GM21619 (cell line): ENCODE data around the gene ASAP2.

Experiments
- ATAC-seq: cut with Tn5 transposase; IDR thresholded peaks from one replicate; pipeline ENCODE4 v1.9.1; 2021; ENCODE audit not compliant: unreplicated experiment

The ASAP2 gene

DNA sequence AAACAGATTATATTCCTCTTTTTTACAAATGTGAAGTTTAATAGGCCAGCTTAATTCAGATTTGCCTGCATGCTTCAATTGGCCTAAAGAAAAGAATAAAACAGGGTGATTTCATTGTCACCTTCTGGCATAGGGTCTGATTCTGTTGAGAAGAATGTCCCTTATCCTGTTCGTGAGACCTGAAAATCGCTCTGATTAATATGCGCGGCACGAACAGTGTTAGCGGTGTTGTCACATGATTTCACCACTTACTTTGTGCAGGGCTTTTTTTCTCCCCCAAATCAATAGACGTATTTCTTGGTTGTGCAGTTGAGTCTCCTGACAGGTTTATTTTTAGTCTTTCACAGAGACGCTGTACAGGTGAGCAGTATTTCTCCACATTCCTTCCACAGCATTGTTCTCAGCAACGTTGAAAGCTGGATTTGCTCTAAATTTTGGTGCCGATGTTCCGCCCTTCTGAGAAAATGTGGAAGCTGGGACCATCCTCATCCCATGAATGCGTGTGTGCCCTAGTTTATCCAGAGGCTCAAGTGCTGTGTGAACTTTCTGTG is 134.8 kb downstream of the ASAP2 start:
- ATAC-seq = no peak

- ATAC-seq = no peak
These were observed 136.0 kb downstream of the ASAP2 start for GRCh38 chr2:9342659-9343058.

- ATAC-seq = no peak
These were observed 136.9 kb downstream of the ASAP2 start for GRCh38 chr2:9343524-9343923.

DNA sequence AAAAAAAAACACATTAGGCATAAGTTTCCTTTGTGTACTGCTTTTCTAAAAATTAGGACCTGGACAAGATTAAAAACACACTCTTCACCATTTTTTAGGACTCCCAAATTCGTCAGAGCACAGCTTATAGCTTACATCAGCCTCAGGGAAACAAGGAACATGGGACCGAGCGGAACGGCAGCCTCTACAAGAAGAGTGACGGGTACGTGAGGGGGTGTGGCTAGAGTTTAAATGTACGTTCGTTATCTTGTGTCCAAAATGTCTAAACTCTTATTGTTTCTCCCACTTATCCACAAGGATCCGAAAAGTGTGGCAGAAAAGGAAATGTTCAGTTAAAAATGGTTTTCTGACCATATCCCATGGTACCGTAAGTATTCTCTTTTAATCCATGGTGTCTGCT is 137.8 kb downstream of the ASAP2 start:
- no peak for ATAC-seq

DNA sequence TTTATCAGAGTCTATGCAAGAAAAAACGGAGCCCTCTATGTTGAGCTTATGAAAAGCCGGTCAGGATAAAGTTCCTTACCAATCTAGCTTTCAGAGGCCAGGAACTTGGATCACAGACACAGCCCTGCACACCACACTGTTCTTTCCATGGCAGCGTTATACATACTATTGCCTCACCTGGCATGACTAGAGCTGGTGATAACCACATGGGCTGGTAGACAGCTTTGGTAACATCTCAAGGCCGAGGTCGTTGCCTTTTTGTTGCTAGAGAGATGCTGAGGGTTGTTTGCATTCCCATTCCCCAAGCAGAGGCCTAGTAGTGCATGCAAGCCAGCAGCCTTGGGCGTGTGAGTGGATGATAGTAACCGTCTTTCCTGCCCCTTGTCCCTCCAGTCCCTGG is 138.7 kb downstream of the ASAP2 start:
- ATAC-seq = no peak

DNA sequence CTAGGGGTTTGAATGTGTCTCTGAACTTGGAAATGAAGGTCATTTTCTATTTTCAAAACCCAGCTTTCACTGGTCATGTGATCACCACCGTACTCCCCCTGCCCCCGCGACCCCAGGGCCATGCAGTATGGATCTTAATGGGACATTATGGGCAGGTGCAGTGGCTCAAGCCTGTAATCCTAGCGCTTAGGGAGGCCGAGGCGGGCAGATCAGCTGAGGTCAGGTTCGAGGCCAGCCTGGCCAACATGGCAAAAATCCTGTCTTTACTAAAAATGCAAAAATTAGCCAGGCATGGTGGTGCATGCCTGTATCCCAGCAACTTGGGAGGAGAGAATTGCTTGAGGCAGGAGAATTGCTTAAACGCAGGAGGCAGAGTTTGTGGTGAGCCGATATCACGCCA is 139.4 kb downstream of the ASAP2 start:
- ATAC-seq = no peak

GRCh38 chr2:9346885-9347284 is 140.3 kb downstream of the ASAP2 start:
- no peak for ATAC-seq

DNA sequence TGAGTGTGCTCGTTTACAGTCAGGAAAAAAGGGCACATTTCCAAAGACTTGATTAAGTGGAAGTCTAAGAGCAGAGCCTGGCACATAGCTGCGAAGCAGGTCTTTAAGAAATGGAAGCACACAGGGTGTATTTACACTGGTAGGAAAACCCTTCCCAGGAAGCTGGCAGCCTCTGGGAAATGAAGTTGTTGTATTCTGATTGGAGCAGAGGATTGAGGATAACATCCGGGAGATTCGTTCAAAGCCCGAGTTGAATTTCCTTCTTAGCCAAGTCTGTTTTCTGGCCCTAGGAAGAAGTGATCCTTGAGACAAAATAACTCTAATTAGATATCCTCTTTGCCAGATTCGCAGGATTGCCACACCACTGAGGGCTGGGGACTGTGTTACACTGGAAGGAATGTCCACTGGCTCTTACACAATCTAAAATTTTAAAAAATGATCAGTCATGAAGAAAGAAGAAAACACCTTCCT is 140.8 kb downstream of the ASAP2 start:
- ATAC-seq = no peak

GRCh38 chr2:9354318-9354717 is 147.7 kb downstream of the ASAP2 start:
- no peak for ATAC-seq

DNA sequence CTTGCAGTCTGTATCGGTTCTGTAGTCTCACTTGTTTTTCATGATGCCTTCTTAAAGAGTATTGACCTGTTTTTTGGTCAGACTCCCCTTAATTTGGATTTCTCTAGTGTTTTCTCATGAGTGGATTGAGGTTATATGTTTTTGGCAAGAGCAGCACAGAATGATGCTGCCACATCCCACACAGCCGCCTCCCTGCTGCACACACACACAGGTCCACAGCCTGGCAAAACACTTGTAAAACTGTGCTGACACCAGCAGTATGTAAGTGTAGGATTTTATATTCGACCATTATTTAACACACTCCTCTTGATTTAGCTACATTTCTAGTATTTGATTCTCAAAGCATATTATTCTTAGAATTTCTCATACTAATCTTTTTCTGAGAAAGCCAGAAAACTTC is 148.7 kb downstream of the ASAP2 start:
- ATAC-seq = no peak

DNA sequence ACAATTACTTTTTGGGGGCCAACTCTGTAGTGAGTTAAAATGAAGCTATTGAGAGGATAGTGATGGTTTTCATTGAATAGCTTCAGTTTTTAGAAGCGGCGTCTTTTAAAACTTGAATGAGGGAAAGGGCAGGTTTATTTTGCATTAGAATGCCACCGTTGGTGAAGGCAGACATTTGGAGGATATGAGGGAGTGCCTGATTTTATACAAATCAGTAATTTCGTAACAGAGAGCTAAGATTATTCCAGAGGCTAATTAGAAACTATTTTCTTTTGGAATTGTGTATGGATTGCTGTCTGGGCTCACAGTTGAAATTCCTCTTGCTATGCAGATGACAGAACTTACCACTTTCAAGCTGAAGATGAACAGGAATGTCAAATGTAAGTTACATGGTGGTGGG is 149.1 kb downstream of the ASAP2 start:
- no peak for ATAC-seq

DNA sequence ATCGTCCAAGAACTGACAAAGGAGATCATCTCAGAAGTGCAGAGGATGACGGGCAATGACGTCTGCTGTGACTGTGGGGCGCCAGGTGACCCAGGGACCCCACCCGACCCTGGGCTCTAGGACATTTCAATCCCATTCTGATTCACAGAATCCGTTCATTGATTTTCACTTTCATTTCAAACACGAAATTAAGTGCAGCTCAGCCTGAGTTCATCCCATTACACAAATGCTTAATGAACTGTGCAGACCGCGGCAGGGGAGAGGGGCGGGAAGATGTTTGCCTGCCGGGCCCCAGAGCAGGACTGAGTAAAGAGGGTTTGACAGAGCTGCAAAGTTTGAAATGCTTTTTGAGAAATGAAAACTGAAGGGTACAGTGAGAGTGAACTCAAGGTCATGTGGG is 149.6 kb downstream of the ASAP2 start:
- no peak for ATAC-seq

DNA sequence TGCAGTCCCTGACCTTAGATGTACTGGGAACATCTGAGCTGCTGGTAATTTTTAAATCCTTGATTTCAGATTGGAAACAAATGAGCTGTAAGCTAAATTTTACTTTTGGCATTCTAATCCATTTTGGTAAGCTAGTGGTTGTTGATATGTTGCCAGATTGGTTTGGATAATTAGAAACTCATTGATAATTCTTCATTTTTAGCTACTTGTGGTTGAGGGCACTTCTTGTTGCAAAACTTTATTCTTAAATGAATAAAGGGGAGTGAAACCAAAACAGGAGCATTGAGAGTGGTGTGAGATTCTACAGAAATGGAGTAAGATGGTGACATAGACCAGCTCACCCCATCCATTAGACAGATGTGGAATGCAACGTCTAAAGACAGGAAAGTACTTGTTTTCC is 152.2 kb downstream of the ASAP2 start:
- no peak for ATAC-seq

GRCh38 chr2:9359463-9359862 is 152.9 kb downstream of the ASAP2 start:
- ATAC-seq = no peak

DNA sequence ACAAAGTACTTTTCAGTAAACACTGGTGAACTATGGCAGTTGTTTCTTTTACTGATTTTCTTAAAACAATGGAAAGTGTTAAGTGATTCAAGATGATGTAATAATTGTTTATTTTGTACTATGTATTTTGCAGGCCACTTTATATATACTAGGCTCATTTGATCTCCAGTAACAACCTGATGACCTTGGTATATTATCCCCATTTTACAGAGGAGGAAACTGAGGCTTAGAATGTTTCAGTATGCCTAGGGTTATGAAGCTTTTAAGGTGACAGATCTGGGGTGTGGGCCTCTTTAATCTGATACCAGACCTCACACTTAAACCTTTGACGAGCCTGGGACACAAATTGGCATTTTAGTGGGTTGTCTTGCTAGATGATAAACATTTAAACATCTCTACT is 153.5 kb downstream of the ASAP2 start:
- ATAC-seq = no peak

GRCh38 chr2:9360701-9361100 is 154.1 kb downstream of the ASAP2 start:
- ATAC-seq = no peak

GRCh38 chr2:9364373-9364772 is 157.8 kb downstream of the ASAP2 start:
- ATAC-seq = no peak

DNA sequence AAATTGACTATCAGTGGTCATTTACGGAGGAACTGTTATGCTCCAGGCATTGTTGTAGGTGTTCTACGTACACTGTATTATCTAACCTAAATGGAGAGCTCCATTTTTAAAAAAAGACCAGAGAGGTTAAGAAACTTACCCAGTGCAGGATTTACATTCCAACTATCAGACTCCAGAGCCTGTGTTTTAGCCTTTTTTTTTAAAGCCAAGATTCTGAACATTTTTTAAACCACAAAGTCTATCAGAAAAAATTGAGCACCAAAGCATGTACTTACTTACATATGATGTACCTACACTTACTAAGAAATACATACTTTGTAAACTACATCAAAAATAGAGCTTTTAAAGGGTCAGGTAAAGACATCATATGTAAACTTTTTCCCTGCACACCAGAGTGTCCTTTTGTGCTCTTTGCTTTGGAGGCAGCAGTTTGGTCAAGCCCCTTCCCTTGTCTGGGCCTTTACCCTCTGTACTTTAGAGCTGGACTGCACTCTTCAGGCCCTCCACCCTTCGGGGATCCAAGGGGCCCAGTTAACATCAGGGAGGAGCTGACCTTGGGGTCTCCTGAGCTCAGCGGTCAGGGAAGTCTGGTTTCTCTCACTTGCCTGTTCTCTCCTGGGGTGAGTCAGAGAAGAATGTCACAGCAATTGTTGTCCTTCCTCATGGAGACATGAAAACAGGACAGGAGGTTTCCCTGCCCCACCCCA is 158.3 kb downstream of the ASAP2 start:
- no peak for ATAC-seq

DNA sequence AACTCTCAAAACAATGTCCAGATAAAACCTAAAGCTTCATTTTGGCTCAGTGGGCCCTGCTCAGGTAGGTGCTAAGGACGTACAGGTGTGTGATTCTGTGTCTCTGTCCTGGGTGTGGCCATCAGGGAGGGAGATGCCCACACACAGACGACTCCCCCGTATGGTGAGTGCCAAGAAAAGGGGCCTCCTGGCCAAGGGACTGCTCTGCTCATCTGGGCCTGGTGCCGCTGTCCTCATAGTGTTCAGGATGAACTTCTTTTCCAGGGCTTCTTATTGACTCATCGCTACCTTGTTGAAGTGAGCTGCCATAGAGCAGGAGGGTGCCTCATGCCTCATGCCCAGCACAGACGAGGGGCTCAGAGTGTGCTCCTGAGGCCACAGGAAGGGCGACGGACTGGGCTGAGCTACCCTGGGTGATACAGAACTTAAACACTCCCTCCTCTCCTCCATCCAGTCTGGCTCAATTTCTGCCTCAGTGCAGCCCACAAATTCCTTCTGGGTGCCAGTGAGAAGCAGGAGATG is 158.9 kb downstream of the ASAP2 start:
- ATAC-seq = no peak

DNA sequence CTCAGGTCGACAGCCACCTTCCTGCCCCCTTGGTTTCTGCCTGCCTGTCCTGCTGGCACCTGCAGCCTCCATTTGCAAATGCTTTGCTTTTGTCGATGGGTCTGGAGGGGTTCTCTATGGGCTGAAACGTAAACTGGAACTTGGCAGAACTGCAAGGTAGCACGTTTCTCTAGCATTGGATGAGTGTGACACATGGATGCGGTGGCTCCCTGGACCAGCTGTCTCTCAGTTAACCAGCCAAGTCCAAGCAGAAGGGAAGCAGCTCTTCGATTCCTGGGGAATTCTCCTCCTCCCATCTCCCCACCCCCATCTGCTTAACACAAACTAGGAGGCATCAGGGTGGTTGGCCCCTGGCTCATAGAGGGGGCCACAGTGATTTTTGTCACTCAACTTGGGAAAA is 159.4 kb downstream of the ASAP2 start:
- ATAC-seq = no peak

GRCh38 chr2:9370746-9371145 is 164.1 kb downstream of the ASAP2 start:
- ATAC-seq = no peak

DNA sequence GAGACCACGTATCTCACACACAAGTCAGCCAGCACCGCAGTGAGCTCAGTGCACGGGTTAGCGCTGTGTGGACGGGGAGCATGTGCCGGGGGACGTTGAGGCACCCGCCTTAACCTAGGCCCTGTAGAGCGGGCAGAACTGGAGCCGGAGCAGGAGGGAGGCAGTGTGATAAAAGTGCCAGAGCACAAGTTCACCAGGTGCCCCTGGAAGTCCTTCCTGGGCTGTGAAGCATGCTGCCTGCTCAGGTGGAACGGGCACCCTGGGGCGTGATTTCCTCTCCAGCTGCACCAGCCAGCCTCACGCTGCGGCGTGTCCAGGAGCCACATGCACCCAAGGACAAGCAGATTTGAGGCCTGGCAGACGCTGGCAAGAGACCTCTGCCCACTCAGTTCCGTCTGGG is 166.4 kb downstream of the ASAP2 start:
- ATAC-seq = no peak

DNA sequence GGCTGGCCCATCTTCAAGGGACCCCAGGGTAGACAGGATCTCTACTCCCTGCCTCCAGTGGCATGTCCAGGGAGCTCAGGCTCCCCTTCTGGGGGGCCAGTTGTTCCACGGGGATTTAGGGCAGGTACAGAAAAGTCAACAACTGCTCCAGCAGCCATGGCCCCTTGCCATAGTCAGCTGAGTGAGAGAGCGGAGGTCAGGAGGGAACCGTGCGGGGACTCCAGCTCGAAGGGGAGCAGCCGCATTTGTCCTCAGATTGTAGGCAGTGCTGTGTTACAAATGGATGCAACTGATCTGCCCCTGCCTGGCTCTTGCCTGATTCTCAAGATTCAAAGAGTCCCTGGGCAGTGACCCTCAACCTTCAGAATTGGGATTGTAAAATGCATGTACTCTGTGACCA is 166.9 kb downstream of the ASAP2 start:
- no peak for ATAC-seq
